Type B pancreatic cell (in vitro differentiated cells): Measurements from ENCODE around the gene ZAP70. TPM values are rescaled to one million over a fixed set of nuclear protein-coding genes. Genes with fewer than 3 reads are reported as not detected.

ENCODE experiments used
- DNase-seq: peaks from one replicate; pipeline ENCODE4 v3.0.0; 2021; ENCODE audit warnings: mixed read lengths; ENCODE audit not compliant: unreplicated experiment; ENCODE audit errors: extremely low spot score
- H3K27ac Mint-ChIP-seq: 2 replicates; pipeline ENCODE4 v1.8.0; 2021; ENCODE audit warnings: mild to moderate bottlenecking, mixed read lengths
- H3K27me3 Mint-ChIP-seq: 2 replicates; pipeline ENCODE4 v1.8.0; 2021; ENCODE audit warnings: mixed read lengths
- H3K36me3 Mint-ChIP-seq: 2 replicates; pipeline ENCODE4 v1.8.0; 2021; ENCODE audit warnings: mixed read lengths
- H3K4me1 Mint-ChIP-seq: one replicate; pipeline ENCODE4 v1.8.0; 2021; ENCODE audit warnings: mixed read lengths; ENCODE audit not compliant: unreplicated experiment
- H3K4me3 Mint-ChIP-seq: 2 replicates; pipeline ENCODE4 v1.8.0; 2021; ENCODE audit warnings: mild to moderate bottlenecking, mixed read lengths
- H3K9me3 Mint-ChIP-seq: 2 replicates; pipeline ENCODE4 v1.8.0; 2021; ENCODE audit warnings: mixed read lengths
- CTCF ChIP-seq: fragments of 200-600 bp; sonication (generic); conservative IDR thresholded peaks from 2 replicates; pipeline ENCODE4 v1.5.0; 2021; ENCODE audit warnings: antibody characterized with exemption, mild to moderate bottlenecking
- total RNA-seq: library from RNA; stranded (reverse); gene quantifications from 2 replicates; pipeline ENCODE4 v1.2.1, GENCODE V29; 2021; ENCODE audit warnings: low replicate concordance

ZAP70 gene
- total RNA-seq, 1 donor from 2014 or later, result 2.5 TPM

GRCh38 chr2:97760480-97761049 lies 47.2 kb downstream of the ZAP70 start:
- no peak for TF ChIP-seq CTCF
- peak overlapping the region; percentile 19 for H3K4me3 Mint-ChIP-seq
- H3K4me1 Mint-ChIP-seq, result peaks cover 15% of the 10 kb centered on the region
- H3K36me3 Mint-ChIP-seq, result peaks cover 47% of the 10 kb centered on the region
- no peaks in the 10 kb centered on the region for H3K9me3 Mint-ChIP-seq
- H3K27ac Mint-ChIP-seq, result peak overlapping the region; percentile 79
- DNase-seq, result no peak
- H3K27me3 Mint-ChIP-seq, result no peaks in the 10 kb centered on the region

GRCh38 chr2:97761192-97761591 lies 47.8 kb downstream of the ZAP70 start:
- DNase-seq, result no peak
- Mint-ChIP-seq H3K4me1 (peaks cover 15% of the 10 kb centered on the region), H3K9me3 (no peaks in the 10 kb centered on the region), H3K27ac (no peak overlapping the region), H3K36me3 (peaks cover 48% of the 10 kb centered on the region), H3K4me3 (no peak overlapping the region), H3K27me3 (no peaks in the 10 kb centered on the region)
- TF ChIP-seq CTCF, result no peak

- Mint-ChIP-seq H3K4me3 (no peak overlapping the region), H3K27ac (peak overlapping the region; percentile 46), H3K36me3 (peaks cover 43% of the 10 kb centered on the region), H3K4me1 (peaks cover 15% of the 10 kb centered on the region), H3K27me3 (no peaks in the 10 kb centered on the region), H3K9me3 (no peaks in the 10 kb centered on the region)
- no peak for TF ChIP-seq CTCF
- DNase-seq, result no peak
These were observed 49.9 kb downstream of the ZAP70 start for GRCh38 chr2:97763176-97763845.

DNA sequence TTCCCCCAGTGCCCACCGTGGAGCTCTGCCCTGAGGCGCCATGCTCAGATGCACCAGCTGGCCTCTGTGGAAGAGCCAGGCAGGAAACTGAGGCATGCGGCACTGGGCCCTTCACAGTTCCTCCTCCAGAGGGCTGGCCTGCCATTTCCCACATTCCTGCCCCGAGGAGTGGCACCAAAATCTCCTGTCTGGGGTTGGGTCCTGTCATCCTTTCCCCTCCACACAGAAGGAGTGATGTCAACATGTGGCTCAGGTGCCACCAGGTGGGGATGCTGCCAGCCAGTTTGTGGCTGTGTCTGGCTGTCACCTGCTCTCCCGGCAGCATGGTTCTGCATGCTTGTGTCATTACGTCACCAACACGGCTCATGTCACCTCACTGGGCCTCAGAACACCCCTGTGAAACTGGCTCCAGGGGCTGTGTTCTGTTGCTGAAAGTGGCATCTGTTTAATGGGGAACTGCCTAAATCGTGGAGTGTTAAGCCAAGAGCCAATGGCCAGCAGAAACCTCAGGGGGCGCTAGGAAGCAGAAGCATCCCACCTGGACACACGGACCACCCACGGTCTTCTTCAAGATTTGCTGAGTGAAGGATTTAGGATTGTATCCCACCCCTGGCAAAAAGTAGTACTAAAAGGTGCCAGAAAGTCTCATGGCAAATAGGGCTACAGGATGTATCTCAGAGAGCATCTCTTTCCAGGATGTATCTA lies 51.3 kb downstream of the ZAP70 start:
- no peak for TF ChIP-seq CTCF
- Mint-ChIP-seq H3K27me3 (no peaks in the 10 kb centered on the region), H3K9me3 (no peaks in the 10 kb centered on the region), H3K36me3 (peaks cover 39% of the 10 kb centered on the region), H3K4me1 (peaks cover 12% of the 10 kb centered on the region), H3K4me3 (no peak overlapping the region), H3K27ac (peak overlapping the region; percentile 7)
- no peak for DNase-seq

- Mint-ChIP-seq H3K27me3 (no peaks in the 10 kb centered on the region), H3K4me1 (peaks cover 4% of the 10 kb centered on the region), H3K9me3 (no peaks in the 10 kb centered on the region), H3K36me3 (peaks cover 31% of the 10 kb centered on the region), H3K4me3 (no peak overlapping the region), H3K27ac (no peak overlapping the region)
- TF ChIP-seq CTCF, result no peak
- no peak for DNase-seq
These were observed 52.6 kb downstream of the ZAP70 start for GRCh38 chr2:97765933-97766332.
